Measurements from ENCODE around the gene NKAIN2. TPM values are rescaled to one million over a fixed set of nuclear protein-coding genes. Genes with fewer than 3 reads are reported as not detected.

NKAIN2 gene
- total RNA-seq (not detected), polyA plus RNA-seq (not detected)

DNA sequence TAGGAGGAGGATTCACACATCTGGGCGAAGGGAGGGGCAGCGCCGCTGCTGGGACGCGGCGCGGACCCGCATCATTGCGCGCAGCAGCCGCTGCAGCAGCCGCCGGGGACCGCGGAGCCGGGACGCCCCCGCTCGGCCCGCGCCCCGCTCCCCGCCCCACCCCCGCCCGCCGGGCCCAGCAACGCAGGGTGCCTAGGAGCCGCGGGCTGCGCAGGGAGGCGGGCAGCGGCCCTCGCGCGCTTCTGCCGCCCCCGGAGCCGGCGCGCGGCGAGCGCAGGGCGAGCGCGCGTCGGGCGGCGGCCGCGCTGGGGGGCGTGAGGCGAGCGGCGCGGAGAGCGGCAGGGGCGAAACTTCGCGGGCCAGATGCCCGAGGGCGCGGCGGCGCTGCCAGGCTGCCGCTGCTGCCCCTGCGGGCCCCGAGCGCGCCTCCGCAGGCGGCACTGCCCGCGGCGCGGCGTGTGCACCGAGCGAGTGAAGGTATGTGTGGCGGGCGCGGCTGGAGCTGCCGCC is at the start of gene NKAIN2:
Gene NKAIN2, plus strand, starts transcription at position 362 of the 510 bp plus-strand sequence.
- peaks cover 24% of the 10 kb centered on the region for H3K27me3 Mint-ChIP-seq
- Histone ChIP-seq H3K4me3 (ENCODE audit: low read depth, low read length) (no peak within 1 kb of the TSS), H3K27me3 (ENCODE audit: control insufficient read depth, insufficient read depth, low read length) (peaks cover 11% of the 10 kb centered on the region), H3K27ac (ENCODE audit: insufficient read depth, low read length, poor library complexity, severe bottlenecking) (no peak within 1 kb of the TSS), H3K36me3 (ENCODE audit: control insufficient read depth, insufficient read depth, low read length) (no peaks in the 10 kb centered on the region), H3K4me1 (ENCODE audit: control insufficient read depth, insufficient read depth, low read length, poor library complexity, severe bottlenecking) (peaks cover 3% of the 10 kb centered on the region), H3K9me3 (ENCODE audit: control insufficient read depth in 2 of 2, low read length in 2 of 2) (no peaks in the 10 kb centered on the region)
- H3K4me3 Mint-ChIP-seq: peak within 1 kb of the TSS in 3 of 4 donors; percentile 34 to 70 (median 51)
- H3K36me3 Mint-ChIP-seq: no peaks in the 10 kb centered on the region
- peaks cover 0 to 15% (median 6%) of the 10 kb centered on the region in 4 donors for H3K4me1 Mint-ChIP-seq
- DNase-seq: no peak
- ATAC-seq (ENCODE audit: low read depth in 2 of 2): no peak
- peaks cover 0 to 2% (median 0%) of the 10 kb centered on the region in 7 donors for H3K9me3 Mint-ChIP-seq
- no peak within 1 kb of the TSS for H3K27ac Mint-ChIP-seq

- no peaks in the 10 kb centered on the region for H3K4me1 ChIP-seq (ENCODE audit: control insufficient read depth, insufficient read depth, low read length, poor library complexity, severe bottlenecking)
- H3K27ac Mint-ChIP-seq: no peak overlapping the region
- H3K27ac ChIP-seq (ENCODE audit: insufficient read depth, low read length, poor library complexity, severe bottlenecking): no peak overlapping the region
- DNase-seq (no peak), ATAC-seq (ENCODE audit: low read depth in 2 of 2) (no peak)
- no peak overlapping the region for H3K4me3 Mint-ChIP-seq
- H3K4me3 ChIP-seq (ENCODE audit: low read depth, low read length): no peak overlapping the region
- H3K27me3 ChIP-seq (ENCODE audit: control insufficient read depth, insufficient read depth, low read length): no peaks in the 10 kb centered on the region
- H3K9me3 Mint-ChIP-seq: peaks cover 0 to 4% (median 0%) of the 10 kb centered on the region in 7 donors
- H3K27me3 Mint-ChIP-seq: no peaks in the 10 kb centered on the region
- no peaks in the 10 kb centered on the region for H3K9me3 ChIP-seq (ENCODE audit: control insufficient read depth in 2 of 2, low read length in 2 of 2)
- H3K36me3 ChIP-seq (ENCODE audit: control insufficient read depth, insufficient read depth, low read length): no peaks in the 10 kb centered on the region
- H3K4me1 Mint-ChIP-seq: no peaks in the 10 kb centered on the region
- no peaks in the 10 kb centered on the region for H3K36me3 Mint-ChIP-seq
Observed at GRCh38 chr6:123759472-123759871, 44.2 kb upstream of the NKAIN2 start.

DNA sequence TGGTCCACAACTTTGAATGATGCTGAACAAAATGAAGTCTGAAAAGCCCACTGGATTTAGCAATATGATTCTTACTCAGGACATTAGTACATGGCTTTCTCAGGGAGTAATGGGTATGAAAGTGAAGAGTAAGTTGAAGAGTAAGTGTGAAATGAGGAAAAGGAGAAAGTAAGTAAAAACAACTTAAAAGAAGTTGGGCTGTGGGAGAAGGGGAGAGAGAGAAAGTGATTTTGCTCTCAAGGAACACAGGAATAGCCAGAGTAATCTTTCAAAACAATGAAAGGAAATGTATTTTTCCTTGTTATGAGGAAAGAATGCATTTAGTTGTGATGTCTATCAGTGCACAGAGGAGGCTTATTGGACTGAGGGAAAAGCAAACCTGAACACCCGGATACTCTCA is 39.8 kb upstream of the NKAIN2 start:
- no peaks in the 10 kb centered on the region for H3K36me3 ChIP-seq (ENCODE audit: control insufficient read depth, insufficient read depth, low read length)
- no peaks in the 10 kb centered on the region for H3K27me3 Mint-ChIP-seq
- H3K4me3 Mint-ChIP-seq: no peak overlapping the region
- no peaks in the 10 kb centered on the region for H3K9me3 ChIP-seq (ENCODE audit: control insufficient read depth in 2 of 2, low read length in 2 of 2)
- H3K9me3 Mint-ChIP-seq: peaks cover 0 to 5% (median 0%) of the 10 kb centered on the region in 7 donors
- no peaks in the 10 kb centered on the region for H3K36me3 Mint-ChIP-seq
- no peak overlapping the region for H3K4me3 ChIP-seq (ENCODE audit: low read depth, low read length)
- no peak overlapping the region for H3K27ac ChIP-seq (ENCODE audit: insufficient read depth, low read length, poor library complexity, severe bottlenecking)
- no peak for ATAC-seq (ENCODE audit: low read depth in 2 of 2)
- no peak overlapping the region for H3K27ac Mint-ChIP-seq
- no peaks in the 10 kb centered on the region for H3K4me1 Mint-ChIP-seq
- no peak for DNase-seq
- no peaks in the 10 kb centered on the region for H3K27me3 ChIP-seq (ENCODE audit: control insufficient read depth, insufficient read depth, low read length)
- H3K4me1 ChIP-seq (ENCODE audit: control insufficient read depth, insufficient read depth, low read length, poor library complexity, severe bottlenecking): no peaks in the 10 kb centered on the region

DNA sequence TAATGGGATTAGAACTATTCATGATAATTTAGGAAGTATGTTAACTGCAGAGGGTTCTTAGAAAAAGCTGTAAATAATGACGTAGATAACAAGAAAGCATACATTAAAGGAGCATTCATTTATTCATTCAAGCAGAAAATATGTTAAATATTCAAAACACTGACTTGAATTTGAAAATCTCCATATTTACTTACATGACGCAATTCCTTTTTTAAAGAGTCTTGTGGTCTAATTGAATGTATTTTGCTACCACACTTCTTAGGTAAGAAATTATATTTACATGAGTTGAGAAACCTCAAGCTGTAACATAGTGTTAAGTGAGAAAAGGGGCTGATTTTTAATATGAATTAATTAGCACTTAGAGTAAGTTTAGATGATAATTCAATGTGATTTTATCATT is 38.9 kb upstream of the NKAIN2 start:
- no peaks in the 10 kb centered on the region for H3K27me3 ChIP-seq (ENCODE audit: control insufficient read depth, insufficient read depth, low read length)
- H3K27ac ChIP-seq (ENCODE audit: insufficient read depth, low read length, poor library complexity, severe bottlenecking): no peak overlapping the region
- no peaks in the 10 kb centered on the region for H3K9me3 ChIP-seq (ENCODE audit: control insufficient read depth in 2 of 2, low read length in 2 of 2)
- DNase-seq (no peak), ATAC-seq (ENCODE audit: low read depth in 2 of 2) (no peak)
- Mint-ChIP-seq H3K36me3 (no peaks in the 10 kb centered on the region), H3K4me3 (no peak overlapping the region), H3K4me1 (no peaks in the 10 kb centered on the region), H3K27me3 (no peaks in the 10 kb centered on the region), H3K9me3 (peaks cover 0 to 8% (median under 1%) of the 10 kb centered on the region in 7 donors), H3K27ac (no peak overlapping the region)
- H3K4me1 ChIP-seq (ENCODE audit: control insufficient read depth, insufficient read depth, low read length, poor library complexity, severe bottlenecking): no peaks in the 10 kb centered on the region
- H3K36me3 ChIP-seq (ENCODE audit: control insufficient read depth, insufficient read depth, low read length): no peaks in the 10 kb centered on the region
- H3K4me3 ChIP-seq (ENCODE audit: low read depth, low read length): no peak overlapping the region

DNA sequence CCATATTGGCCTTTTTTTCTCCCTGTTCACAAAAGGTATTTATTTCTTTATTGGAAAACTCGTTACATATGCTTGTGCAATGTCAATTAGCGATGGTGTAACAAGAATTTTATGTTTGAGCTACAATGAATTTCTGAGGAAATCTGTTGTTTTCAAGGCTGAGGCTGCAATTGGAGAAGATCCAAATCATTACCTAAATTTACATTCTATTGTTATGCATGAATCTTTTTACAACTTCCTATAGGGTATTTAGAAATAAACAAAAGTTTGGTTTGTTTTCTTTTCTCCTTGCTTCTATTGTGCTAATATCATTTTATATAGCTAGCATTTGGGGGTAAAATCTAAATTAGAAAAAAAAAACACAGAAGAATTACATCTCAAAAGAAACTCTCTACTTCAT is 34.7 kb upstream of the NKAIN2 start:
- Histone ChIP-seq H3K36me3 (ENCODE audit: control insufficient read depth, insufficient read depth, low read length) (no peaks in the 10 kb centered on the region), H3K9me3 (ENCODE audit: control insufficient read depth in 2 of 2, low read length in 2 of 2) (no peaks in the 10 kb centered on the region), H3K27ac (ENCODE audit: insufficient read depth, low read length, poor library complexity, severe bottlenecking) (no peak overlapping the region), H3K27me3 (ENCODE audit: control insufficient read depth, insufficient read depth, low read length) (no peaks in the 10 kb centered on the region), H3K4me1 (ENCODE audit: control insufficient read depth, insufficient read depth, low read length, poor library complexity, severe bottlenecking) (no peaks in the 10 kb centered on the region), H3K4me3 (ENCODE audit: low read depth, low read length) (no peak overlapping the region)
- H3K36me3 Mint-ChIP-seq: no peaks in the 10 kb centered on the region
- no peaks in the 10 kb centered on the region for H3K4me1 Mint-ChIP-seq
- DNase-seq (no peak), ATAC-seq (ENCODE audit: low read depth in 2 of 2) (no peak)
- no peak overlapping the region for H3K27ac Mint-ChIP-seq
- H3K4me3 Mint-ChIP-seq: no peak overlapping the region
- peaks cover 0 to 6% (median 3%) of the 10 kb centered on the region in 7 donors for H3K9me3 Mint-ChIP-seq
- no peaks in the 10 kb centered on the region for H3K27me3 Mint-ChIP-seq

GRCh38 chr6:123769431-123769830 is 34.2 kb upstream of the NKAIN2 start:
- Mint-ChIP-seq H3K4me3 (no peak overlapping the region), H3K9me3 (peaks cover 0 to 7% (median 3%) of the 10 kb centered on the region in 7 donors), H3K4me1 (no peaks in the 10 kb centered on the region), H3K27me3 (no peaks in the 10 kb centered on the region), H3K27ac (no peak overlapping the region), H3K36me3 (no peaks in the 10 kb centered on the region)
- no peak for ATAC-seq (ENCODE audit: low read depth in 2 of 2)
- H3K9me3 ChIP-seq (ENCODE audit: control insufficient read depth in 2 of 2, low read length in 2 of 2): no peaks in the 10 kb centered on the region
- H3K4me1 ChIP-seq (ENCODE audit: control insufficient read depth, insufficient read depth, low read length, poor library complexity, severe bottlenecking): no peaks in the 10 kb centered on the region
- no peak overlapping the region for H3K27ac ChIP-seq (ENCODE audit: insufficient read depth, low read length, poor library complexity, severe bottlenecking)
- no peaks in the 10 kb centered on the region for H3K36me3 ChIP-seq (ENCODE audit: control insufficient read depth, insufficient read depth, low read length)
- no peak for DNase-seq
- H3K4me3 ChIP-seq (ENCODE audit: low read depth, low read length): no peak overlapping the region
- H3K27me3 ChIP-seq (ENCODE audit: control insufficient read depth, insufficient read depth, low read length): no peaks in the 10 kb centered on the region

DNA sequence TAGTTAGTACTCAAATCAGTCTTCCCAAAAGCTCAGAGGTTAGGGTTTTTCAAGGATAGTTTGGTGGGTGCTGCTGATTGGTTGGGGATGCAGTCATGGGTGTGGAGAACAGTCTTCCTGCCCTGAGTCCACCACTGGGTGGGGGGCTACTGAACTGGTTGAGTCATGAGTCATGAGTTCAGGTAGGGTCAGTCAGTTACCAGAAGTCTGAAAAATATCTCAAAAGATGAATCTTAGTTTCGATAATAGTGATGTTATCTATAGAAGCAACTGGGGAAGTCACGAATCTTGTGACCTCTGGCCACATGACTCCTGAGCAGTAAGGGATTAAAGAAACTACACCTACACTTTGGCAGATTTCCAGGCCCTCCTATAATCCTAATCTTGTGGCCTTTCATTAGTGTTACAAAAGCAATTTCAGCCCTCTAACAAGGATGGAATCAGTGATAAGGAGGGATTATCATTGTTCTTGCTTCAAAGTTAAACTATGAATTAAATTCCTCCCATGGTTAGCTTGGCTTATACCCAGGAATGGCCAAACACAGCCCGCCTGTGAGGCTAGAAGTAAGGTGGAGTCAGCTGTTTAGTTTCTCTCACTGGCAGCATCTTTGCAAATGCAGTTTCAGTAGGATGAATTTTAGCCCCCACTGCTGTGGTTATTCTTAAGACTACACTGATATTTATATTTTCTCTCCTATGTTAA is 33.3 kb upstream of the NKAIN2 start:
- H3K27ac Mint-ChIP-seq: no peak overlapping the region
- no peak overlapping the region for H3K4me3 ChIP-seq (ENCODE audit: low read depth, low read length)
- no peaks in the 10 kb centered on the region for H3K4me1 Mint-ChIP-seq
- ATAC-seq (ENCODE audit: low read depth in 2 of 2) (no peak), DNase-seq (no peak)
- no peak overlapping the region for H3K27ac ChIP-seq (ENCODE audit: insufficient read depth, low read length, poor library complexity, severe bottlenecking)
- no peaks in the 10 kb centered on the region for H3K27me3 ChIP-seq (ENCODE audit: control insufficient read depth, insufficient read depth, low read length)
- no peaks in the 10 kb centered on the region for H3K4me1 ChIP-seq (ENCODE audit: control insufficient read depth, insufficient read depth, low read length, poor library complexity, severe bottlenecking)
- H3K27me3 Mint-ChIP-seq: no peaks in the 10 kb centered on the region
- H3K36me3 Mint-ChIP-seq: no peaks in the 10 kb centered on the region
- no peaks in the 10 kb centered on the region for H3K36me3 ChIP-seq (ENCODE audit: control insufficient read depth, insufficient read depth, low read length)
- no peak overlapping the region for H3K4me3 Mint-ChIP-seq
- H3K9me3 ChIP-seq (ENCODE audit: control insufficient read depth in 2 of 2, low read length in 2 of 2): no peaks in the 10 kb centered on the region
- H3K9me3 Mint-ChIP-seq: peaks cover 0 to 10% (median 3%) of the 10 kb centered on the region in 7 donors

DNA sequence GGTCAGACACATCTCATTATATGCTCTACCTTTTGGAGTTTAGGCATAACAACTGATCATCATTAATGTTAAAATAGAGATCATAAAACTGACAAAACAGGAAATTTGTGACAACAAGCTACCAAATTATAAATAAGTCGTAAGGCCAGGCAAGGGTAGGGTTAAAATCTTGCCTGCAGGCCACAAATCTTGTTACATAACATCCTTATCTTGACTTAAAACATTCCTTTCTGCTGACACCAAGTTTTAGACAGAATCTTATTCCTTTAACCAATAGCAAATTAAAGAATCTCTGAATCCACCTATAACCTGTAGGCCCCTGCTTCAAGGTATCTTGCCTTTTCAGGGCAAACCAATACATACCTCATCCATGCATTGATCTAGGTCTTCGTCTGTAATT is 32.5 kb upstream of the NKAIN2 start:
- no peaks in the 10 kb centered on the region for H3K4me1 Mint-ChIP-seq
- H3K4me3 Mint-ChIP-seq: no peak overlapping the region
- peaks cover 0 to 10% (median 3%) of the 10 kb centered on the region in 7 donors for H3K9me3 Mint-ChIP-seq
- no peak overlapping the region for H3K27ac ChIP-seq (ENCODE audit: insufficient read depth, low read length, poor library complexity, severe bottlenecking)
- no peaks in the 10 kb centered on the region for H3K4me1 ChIP-seq (ENCODE audit: control insufficient read depth, insufficient read depth, low read length, poor library complexity, severe bottlenecking)
- H3K27ac Mint-ChIP-seq: no peak overlapping the region
- no peaks in the 10 kb centered on the region for H3K36me3 Mint-ChIP-seq
- ATAC-seq (ENCODE audit: low read depth in 2 of 2) (no peak), DNase-seq (no peak)
- no peaks in the 10 kb centered on the region for H3K27me3 ChIP-seq (ENCODE audit: control insufficient read depth, insufficient read depth, low read length)
- H3K4me3 ChIP-seq (ENCODE audit: low read depth, low read length): no peak overlapping the region
- no peaks in the 10 kb centered on the region for H3K36me3 ChIP-seq (ENCODE audit: control insufficient read depth, insufficient read depth, low read length)
- H3K9me3 ChIP-seq (ENCODE audit: control insufficient read depth in 2 of 2, low read length in 2 of 2): no peaks in the 10 kb centered on the region
- H3K27me3 Mint-ChIP-seq: no peaks in the 10 kb centered on the region

All from CD4-positive, CD25-positive, alpha-beta regulatory T cell (primary cell).